ENCODE measurements around the gene FAM217B.

The FAM217B gene

DNA sequence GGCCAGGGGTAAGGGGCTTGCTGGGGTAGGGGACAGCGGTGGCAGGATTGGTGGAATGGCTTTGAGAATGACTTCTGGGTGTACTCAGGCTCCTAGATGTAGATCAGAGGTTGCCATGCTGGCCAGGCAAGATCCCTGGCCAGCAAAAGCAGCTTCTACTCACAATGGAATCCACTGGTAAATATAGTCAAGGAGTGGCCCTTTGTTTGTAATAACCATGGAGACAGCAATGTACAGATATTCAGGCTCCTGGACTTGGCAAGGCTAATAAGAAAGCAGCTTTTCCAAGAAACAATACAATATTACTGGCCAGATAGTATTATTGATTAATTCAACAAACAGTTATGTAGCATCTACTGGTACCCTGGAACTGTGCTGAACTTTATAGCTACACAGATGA lies 55.9 kb downstream of the FAM217B start:
- Histone ChIP-seq H3K9ac (ENCODE audit: low read length) (no peak overlapping the region), H3K9me3 (replicated peaks; ENCODE audit: insufficient read depth, low read length) (no peaks in the 10 kb centered on the region), H3K4me2 (ENCODE audit: low read depth, low read length) (no peak overlapping the region), H3K27ac (ENCODE audit: low read length) (no peak overlapping the region), H3K27me3 (replicated peaks; ENCODE audit: insufficient read depth, low read length) (no peaks in the 10 kb centered on the region), H3K9me2 (replicated peaks; ENCODE audit: insufficient read depth, low read length) (no peaks in the 10 kb centered on the region), H4K20me1 (ENCODE audit: insufficient read depth, low read length) (no peaks in the 10 kb centered on the region), H3K4me3 (ENCODE audit: low read length) (no peak overlapping the region), H3K79me2 (ENCODE audit: low read length) (no peaks in the 10 kb centered on the region), H2AFZ (ENCODE audit: low read length) (no peak overlapping the region), H3K36me3 (replicated peaks; ENCODE audit: insufficient read depth, low read length) (no peaks in the 10 kb centered on the region), H3F3A (ENCODE audit: insufficient read depth, low read length) (no peaks in the 10 kb centered on the region), H3K4me1 (ENCODE audit: low read length) (no peaks in the 10 kb centered on the region)
- no peak for DNase-seq
- TF ChIP-seq EZH2 (optimal IDR thresholded peaks at IDR 0.05; ENCODE audit: low read depth, low read length) (no peak), EZH2phosphoT487 (IDR thresholded peaks at IDR 0.05; ENCODE audit: low read length) (no peak), CTCF (IDR thresholded peaks at IDR 0.05; ENCODE audit: low read length) (no peak)

DNA sequence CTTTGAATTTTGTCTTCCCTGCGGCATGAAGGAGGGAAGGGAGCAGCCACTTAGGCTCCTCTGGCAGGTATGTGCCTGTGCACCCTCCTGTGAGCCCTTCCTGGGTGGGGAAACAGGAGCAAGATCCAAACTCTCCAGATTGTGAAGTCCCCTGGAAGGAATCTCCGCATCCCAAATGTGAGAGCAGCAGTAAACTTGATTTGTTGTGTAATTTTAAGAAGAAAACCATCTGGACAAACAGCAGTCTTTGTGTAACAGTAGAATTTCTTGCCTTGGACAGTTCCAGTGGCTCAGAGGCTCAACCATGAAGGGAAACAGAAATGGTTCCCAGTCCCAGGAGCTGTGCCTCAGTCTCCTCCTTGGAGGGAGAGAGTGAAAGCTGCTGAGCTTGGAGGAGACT lies 57.7 kb downstream of the FAM217B start:
- Histone ChIP-seq H3K4me2 (ENCODE audit: low read depth, low read length) (no peak overlapping the region), H3K4me3 (ENCODE audit: low read length) (no peak overlapping the region), H3K27me3 (replicated peaks; ENCODE audit: insufficient read depth, low read length) (no peaks in the 10 kb centered on the region), H3K9me2 (replicated peaks; ENCODE audit: insufficient read depth, low read length) (no peaks in the 10 kb centered on the region), H4K20me1 (ENCODE audit: insufficient read depth, low read length) (no peaks in the 10 kb centered on the region), H3K36me3 (replicated peaks; ENCODE audit: insufficient read depth, low read length) (no peaks in the 10 kb centered on the region), H3F3A (ENCODE audit: insufficient read depth, low read length) (no peaks in the 10 kb centered on the region), H3K4me1 (ENCODE audit: low read length) (no peaks in the 10 kb centered on the region), H2AFZ (ENCODE audit: low read length) (no peak overlapping the region), H3K9ac (ENCODE audit: low read length) (no peak overlapping the region), H3K79me2 (ENCODE audit: low read length) (no peaks in the 10 kb centered on the region), H3K27ac (ENCODE audit: low read length) (no peak overlapping the region), H3K9me3 (replicated peaks; ENCODE audit: insufficient read depth, low read length) (no peaks in the 10 kb centered on the region)
- TF ChIP-seq EZH2 (optimal IDR thresholded peaks at IDR 0.05; ENCODE audit: low read depth, low read length) (no peak), CTCF (IDR thresholded peaks at IDR 0.05; ENCODE audit: low read length) (no peak), EZH2phosphoT487 (IDR thresholded peaks at IDR 0.05; ENCODE audit: low read length) (no peak)
- DNase-seq: no peak

All from MM.1S (cell line).